HG03354 (cell line): Measurements from ENCODE around the gene EXOC6.

Experiments
- ATAC-seq: cut with Tn5 transposase; IDR thresholded peaks from one replicate; pipeline ENCODE4 v1.9.1; 2021; ENCODE audit warnings: mild to moderate bottlenecking; ENCODE audit not compliant: unreplicated experiment, poor library complexity, severe bottlenecking

Gene EXOC6

DNA sequence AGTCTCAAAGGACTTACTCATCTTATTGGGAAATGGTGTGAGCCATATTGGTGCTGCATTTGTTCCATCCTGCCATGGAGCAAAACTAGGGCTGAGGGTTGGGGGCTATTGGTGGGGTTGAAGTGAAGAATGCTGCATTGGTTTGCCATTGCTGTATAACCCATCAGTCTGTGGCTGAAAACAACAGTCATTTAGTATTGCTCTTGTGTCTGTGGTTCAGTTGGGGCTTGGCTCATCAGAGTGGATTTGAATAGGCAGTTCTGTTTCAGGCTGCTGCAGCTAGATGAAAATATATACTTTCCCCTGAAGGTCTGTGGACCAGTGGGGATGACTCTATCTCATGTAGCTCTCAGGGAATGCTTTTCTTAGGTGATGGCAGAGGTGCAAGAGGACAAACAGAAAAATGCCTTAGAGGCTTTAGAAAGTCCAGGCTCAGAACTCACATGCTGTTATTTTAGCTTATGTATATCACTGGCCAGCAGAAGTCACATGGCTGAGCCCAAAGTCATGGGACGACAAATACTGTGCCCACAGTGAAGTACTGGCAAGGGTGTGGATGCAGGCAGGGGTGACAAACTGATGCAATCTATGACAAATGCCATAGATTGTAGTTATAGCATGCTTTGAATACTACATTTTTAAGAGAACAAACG, 15.2 kb upstream of the EXOC6 start:
- ATAC-seq = no peak

DNA sequence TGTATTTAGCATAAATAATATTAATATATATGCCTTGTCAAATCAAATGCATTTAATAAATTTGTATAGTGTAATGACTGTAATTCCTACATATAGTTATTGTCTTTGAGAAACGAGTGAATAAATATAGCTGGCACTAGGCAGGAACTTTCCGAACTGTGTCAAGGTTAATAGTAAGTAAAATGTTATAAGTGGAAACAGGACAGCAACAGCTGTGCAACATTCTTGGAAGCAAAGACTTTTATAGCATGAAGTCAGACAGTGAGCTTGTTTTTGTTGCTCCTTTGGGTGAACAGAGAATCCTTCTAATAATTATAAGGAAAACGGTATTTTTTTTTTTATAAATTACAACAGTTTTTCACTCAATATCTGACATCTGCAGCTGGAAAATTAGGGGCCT, 14.0 kb upstream of the EXOC6 start:
- no peak for ATAC-seq

DNA sequence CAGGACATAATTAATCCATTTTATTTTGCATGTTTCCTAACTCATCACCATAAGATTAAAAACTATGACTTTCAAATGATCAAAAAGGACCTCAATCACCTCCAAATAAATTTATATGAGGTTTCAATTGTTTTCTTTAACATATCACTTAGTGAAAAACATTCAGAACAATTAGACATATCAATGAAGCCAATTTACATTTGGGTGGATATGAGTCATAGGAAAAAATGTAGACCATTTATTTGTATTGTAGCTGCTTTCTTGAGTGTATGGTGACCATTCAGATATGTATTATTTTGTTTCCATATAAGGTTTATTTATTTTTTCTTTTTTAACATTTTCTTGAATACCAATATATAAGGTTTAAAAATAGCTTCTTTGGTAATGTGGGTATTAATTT, 13.3 kb upstream of the EXOC6 start:
- ATAC-seq = no peak

DNA sequence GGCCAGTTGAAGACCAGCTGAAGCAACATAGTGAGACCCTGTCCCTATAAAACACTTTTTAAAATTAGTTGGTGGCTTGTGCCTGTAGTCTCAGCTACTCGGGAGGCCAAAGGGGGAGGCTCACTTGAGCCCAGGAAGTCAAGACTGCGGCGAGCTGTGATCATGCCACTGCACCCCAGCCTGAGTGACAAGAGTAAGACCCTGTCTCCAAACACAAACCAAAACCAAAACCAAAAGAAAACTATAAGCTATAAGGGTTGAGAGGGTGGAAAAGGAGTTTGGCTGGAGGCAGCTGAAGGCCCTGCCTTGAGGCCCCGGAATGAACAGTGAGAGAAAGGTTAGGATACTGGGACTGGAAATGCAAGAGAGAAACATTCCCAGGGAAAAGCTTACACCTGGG, 10.9 kb upstream of the EXOC6 start:
- no peak for ATAC-seq

DNA sequence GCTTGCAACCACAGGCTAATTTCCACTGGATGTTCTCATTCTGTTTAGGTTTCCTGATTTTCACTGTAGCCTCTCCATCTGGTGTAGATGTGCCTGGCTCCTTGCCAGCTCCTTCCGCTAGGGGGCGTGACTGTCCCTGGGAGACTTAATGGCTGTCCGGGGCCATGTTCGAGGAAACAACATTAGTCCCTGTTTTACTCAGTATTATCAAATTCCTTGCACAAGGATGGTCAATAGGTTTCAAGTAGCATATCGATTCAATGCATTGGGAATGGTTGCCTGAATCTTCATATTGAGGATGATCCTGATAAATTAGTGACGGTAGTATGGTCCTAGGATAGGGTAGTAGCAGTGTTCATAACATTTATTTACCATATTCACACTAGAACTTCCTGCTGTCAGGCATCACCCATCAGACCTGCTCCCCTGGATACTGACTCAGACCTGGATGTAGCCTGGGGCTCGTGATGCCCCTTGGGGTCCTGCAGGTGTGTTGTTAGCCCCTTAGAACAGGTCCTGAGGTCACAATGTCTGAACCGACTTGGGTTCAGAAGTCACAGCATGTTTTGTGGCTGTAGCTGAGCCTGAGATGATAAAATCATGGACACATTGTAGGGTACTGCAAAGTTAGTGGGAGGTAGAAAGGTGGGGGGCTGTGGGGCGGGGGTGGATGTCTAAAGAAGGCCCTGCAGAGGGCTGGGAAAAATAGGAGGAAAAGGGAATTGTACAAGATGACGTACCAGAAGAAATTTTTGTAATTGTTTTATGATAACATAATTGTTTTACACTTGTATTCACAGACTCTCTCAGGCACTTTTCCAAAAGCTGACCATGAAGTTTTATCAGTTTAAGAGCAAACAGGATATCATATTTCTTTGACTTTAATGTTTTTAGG, 8.9 kb upstream of the EXOC6 start:
- ATAC-seq = no peak

DNA sequence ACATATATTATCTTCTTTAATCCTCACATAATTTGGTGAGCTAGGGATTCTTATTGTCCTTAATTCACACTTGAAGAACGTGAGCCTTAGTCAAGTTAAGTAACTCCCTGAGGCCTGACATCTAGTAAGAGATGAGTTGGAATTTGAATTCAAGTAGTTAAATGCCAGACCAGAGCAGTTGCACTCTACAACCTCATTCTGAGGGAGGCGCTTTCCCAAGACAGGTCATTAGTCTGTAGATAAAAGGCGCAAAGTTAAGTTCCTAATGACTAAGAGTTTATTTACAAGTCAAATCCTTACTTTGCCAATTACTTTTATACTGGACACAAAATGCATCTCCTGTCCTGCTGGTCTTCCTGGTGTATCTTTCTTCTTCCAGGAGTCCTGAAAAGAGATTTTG, 3.6 kb upstream of the EXOC6 start:
- no peak for ATAC-seq

DNA sequence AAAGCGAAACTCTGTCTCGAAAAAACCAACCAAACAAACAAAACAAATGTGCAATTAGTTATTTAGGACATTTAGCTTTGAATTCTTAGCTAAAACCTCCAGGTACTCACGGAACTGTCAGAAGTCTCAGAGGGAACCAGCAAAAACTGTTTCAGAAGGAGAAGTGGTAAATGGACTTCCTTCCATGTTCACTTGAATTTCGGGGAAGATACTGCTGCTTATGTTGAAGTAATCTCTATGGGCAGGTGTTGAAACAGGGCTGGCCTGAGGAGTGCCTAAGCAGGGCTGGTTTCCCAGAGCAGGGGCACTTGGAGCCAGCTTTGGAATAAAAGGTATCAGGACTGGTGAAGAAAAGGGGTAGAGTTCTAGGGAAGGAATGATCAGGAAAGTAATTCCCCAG, 2.4 kb upstream of the EXOC6 start:
- no peak for ATAC-seq

DNA sequence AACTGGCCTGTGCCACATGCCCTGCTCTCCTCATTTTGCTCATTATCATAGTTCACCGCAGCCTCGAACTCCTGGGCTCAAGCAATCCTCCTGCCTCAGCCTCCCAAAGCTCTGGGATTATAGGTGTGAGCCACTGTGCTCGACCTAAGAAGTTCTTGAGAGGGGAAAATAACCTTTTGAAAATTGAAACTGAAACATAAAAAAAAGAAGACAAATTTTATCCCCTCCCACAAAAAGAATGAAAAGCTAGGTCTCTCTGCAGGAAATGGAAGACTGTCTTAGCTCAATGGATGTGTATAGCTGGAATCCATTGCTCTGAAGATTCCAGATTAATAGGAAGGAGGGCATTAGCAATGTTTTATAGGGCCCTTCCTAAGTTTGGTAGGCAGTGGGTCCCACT, 2.0 kb upstream of the EXOC6 start:
- ATAC-seq = no peak

DNA sequence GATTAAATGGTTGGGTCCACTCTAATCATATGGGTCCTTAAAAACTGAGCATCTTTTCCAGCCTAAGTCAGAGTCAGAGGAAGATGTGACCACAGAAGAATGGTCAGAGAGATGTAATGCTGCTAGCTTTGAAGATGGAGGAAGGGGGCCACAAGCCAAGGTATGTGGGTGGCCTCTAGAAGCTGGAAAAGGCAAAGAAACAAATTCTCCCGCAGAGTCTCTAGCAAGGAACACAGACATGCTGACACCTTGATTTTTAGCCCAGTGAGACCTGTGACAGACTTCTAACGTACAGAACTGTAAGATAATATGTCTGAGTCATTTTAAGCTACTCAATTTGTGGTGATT, 1.5 kb upstream of the EXOC6 start:
- no peak for ATAC-seq

DNA sequence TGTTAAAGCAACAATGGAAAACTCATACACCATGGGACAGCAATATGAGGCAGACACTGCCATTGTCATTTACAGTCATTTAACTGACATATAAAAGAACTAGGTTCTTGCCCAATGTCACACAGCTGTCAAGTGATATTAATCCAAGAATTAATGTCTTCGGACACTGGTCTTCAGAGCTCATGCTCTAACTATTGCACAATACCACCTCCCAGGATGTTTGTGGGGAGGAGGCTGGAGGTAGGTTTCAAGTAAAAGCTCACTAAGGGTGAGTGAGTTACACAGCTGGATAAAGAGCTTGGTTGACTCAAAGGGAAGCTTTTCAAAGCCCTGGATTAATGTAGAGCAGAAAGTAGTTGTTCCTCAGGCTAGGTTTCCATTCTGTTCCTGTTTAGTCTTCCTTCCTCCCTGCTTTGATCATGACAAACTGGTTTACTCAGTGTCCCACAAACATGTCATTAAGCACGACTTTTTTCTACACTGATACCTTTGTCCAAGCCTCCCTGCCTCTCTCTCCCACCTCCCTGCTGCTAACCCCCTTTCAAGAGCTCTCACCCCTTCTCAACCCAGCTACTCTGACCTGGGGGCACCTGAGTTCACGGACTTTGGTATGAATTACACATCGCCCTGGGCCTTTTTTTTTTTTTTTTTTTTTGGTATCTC, 987 bp upstream of the EXOC6 start:
- no peak for ATAC-seq

DNA sequence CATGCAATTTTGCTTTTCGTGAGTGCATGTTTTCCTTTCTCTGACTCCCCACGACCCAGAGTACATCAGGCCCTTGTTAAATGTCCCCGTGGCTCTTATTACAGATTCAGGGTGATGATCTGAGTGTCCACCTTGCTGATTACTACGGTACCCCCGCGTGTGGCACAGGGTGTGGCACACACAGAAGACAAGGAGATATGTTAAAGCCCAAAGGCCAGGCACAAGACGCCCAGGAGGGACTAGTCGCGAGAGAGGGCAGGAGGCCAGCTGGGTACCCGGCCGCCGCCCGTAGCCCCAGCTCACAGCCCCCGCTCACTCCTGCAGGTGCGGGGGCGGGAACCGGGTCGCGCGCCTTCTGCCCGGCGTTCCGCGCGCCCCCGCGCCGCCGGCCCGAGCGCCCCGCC, 281 bp upstream of the EXOC6 start:
- ATAC-seq = no peak

DNA sequence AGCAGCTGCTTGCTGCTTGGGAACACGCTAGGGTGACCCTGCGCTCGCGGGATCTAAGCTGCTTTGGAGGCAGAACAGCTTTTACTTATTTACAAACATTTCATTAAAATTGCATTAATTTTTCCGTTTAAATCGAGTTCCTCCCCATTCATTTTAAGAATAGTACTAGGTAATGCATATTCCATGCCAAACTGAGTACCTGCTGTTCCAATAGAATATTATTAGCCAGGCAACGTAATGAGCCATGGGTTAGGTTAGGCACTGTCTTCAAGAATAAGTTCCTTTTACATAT, 860 bp downstream of the EXOC6 start:
- ATAC-seq = no peak

DNA sequence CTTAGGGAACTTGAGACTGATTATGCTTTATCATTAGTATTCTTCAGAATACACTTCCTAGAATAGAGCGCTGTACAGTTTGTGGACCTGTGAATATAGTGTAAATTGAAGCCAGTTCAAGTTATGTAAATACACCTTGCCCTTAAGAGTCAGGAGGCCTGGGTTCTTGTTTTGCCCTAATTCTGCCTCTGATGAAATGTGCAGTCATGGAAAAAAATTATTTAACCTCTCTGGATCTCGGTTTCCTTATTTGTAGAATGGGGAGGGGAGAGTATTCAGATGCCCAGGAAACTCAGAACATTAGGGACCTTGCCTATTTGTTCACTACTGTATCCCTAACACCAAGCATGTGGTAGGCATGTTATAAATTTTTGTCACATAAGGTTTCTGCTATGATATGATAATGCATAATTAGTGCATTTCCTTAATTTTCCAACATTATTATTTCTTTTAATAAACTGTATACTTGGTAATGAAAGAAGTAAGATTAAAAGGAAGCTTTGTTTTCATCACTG, 1.3 kb downstream of the EXOC6 start:
- ATAC-seq = no peak

DNA sequence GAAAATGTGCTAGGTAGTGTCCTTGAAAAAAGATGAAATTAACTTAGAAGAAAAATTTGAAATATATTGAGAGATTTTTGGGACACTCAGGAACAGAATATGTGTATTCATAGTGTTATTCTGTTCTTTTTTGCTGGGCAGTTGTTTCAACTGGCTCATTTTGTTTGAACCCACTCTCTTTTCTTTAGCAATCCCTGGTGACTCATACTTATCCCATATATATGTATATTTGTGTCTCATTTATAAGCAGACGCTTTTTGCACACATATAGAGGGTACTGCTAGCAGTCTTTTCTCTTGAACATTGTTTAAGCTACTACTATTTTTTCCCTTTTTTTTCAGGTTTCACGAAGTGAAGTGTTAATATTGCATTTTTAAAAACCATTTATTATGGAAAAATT, 1.9 kb downstream of the EXOC6 start:
- ATAC-seq = no peak

DNA sequence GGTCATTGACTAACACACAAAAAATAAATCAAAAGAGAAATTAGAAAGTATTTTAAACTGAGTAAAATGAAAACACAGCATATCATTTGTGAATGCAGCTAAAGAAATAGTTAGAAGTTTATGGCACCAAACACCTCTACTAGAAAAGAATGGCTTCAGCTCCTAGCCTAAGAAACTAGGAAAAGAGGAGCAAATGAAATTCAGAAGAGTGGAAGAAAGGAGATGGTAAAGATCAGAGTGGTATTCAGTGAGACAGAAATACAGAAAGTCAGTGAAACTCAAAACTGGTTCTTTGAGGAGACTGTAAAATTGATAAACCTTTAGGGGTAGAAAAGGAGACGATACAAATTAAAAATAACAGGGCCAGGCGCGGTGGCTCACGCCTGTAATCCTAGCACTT, 2.7 kb downstream of the EXOC6 start:
- ATAC-seq = no peak

DNA sequence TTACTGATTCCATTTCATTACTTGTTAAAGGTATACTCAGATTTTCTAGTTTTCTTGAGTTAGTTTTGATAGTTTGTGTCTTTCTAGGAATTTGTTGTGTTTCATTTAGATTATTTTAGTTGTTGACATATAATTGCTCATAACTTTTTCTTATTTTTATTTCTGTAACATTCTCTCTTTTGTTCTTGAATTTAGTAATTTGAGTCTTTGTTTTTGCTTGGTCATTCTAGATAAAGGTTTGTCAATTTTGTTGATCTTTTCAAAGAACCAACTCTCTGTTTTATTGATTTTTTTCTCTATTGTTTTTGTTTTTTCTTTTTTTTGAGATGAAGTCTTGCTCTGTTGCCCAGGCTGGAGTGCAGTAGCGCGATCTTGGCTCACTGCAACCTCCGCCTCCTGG, 7.2 kb downstream of the EXOC6 start:
- ATAC-seq = no peak

DNA sequence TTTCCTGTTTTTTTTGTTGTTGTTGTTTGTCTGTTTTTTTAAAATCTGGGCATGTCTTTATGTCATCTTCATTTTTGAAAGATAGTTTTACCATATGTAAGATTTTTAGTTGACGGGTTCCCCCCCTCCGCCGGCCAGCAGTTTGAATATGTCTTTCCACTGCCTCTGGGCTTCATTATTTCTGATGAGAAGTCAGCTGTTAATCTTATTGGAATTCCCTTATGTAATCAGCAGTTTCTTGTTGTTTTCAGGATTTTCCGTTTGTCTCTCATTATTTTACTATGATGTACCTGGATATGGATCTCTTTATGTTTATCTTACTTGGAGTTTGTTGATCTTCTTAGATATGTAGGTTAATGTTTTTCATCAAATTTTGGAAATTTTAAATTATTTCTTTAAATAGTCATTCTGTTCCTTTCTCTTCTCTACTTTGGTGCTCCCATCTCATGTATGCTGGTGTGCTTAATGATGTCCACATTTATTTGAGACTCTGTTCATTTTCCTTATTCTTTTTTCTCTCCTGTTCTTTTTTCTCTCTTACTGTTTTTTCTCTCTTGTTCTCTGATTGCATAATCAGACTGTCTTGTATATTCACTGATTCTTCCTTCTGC, 9.7 kb downstream of the EXOC6 start:
- ATAC-seq = no peak

DNA sequence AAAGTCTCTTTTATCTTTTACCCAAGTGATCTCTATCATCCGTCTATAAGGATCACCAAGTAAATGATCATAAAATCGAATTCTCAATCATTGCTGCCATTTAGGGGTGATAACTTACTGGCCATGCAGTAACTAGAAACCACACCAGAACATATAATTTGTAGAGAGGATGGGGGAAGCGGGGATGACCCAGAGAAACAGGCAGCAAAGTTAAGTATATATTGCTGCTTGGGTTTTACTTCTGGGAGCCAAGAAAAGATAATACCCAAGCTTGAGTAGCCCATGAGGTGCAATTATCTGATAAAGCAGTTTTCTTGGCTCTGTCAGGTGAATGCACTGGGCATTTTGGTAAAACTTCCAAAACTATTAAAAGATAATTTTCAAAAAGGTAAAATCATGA, 18.9 kb downstream of the EXOC6 start:
- no peak for ATAC-seq

DNA sequence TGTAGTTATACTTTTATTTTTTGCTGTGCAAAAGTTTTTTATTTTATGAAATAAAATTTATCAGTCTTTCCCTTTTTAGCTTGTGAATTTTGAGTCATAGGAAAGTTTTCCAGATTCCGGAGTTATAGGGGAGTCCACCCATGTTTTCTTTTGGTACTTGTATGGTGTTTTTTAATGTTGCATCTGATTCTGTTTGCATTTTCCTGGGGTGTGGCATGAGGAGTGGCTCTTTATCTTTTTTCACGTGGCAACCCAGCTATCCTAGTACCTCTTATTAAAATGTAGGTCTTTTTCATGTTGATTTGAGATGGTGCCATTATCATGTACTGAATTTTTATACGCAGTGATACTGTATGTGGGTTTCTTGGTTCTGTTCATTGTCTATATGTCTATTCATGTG, 19.7 kb downstream of the EXOC6 start:
- ATAC-seq = no peak

DNA sequence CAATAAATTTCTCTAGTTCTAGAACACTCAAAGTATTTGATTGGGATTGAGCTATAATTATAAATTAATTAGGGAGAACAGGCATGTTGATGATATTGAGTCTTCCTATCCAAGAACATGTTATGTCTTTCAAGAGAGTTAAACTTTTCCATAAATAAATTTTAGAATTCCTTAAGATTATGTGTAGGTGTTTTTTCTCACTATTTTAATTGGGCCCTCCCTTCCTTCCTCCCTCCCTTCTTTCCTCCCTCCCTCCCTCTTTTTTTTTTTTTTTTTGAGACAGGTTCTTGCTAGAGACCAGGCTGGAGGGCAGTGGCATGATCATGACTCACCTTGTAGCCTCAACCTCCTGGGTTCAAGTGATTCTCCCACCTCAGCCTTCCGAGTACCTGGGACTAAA, 20.2 kb downstream of the EXOC6 start:
- ATAC-seq = no peak

DNA sequence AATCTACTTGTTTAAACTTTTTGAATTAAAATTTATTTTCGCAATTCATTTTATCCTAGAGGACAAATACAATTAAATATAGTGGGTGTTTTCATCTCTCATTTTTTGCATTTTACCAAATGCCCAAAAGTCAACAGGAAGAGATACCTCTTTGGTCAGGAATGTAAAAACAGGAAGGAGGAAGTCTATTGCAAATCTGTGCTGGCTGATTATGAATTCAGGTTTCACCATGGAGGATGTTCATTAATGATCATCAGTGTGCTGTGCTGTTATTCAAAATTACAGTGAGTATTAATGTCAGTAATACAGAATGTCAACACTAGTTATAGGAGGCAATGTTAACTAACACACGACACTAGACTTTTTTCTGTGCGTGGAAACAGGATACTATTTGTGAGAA, 24.7 kb downstream of the EXOC6 start:
- no peak for ATAC-seq
